ENCODE results near the gene MIA. TPM values are rescaled to one million over a fixed set of nuclear protein-coding genes. Genes with fewer than 3 reads are reported as not detected.

MIA gene
- total and polyA plus RNA-seq, 9 of the 15 experiments (the other 6 are each of a cell fraction or from before 2014, with no cell fraction given): 0.21 TPM; not detected in 8

GRCh38 chr19:40752257-40752781, 23.0 kb upstream of the MIA start (continued):
- TF ChIP-seq MYC (IDR thresholded peaks at IDR 0.05; ENCODE audit: low read depth, low read length) (no peak), MYC (CRISPR knock-in tag; IDR thresholded peaks at IDR 0.05; ENCODE audit: borderline replicate concordance, low read depth) (no peak), ZKSCAN8 (CRISPR knock-in tag; IDR thresholded peaks at IDR 0.05) (no peak), XRCC5 (IDR thresholded peaks at IDR 0.05; ENCODE audit: low read depth, low read length) (0 out of 2 replicates have a peak, but pooled peaks have one; percentile 8), ZNF398 (CRISPR knock-in tag; IDR thresholded peaks at IDR 0.05) (no peak), MCM3 (IDR thresholded peaks at IDR 0.05) (no peak), ZNF384 (IDR thresholded peaks at IDR 0.05; ENCODE audit: low read depth, low read length) (peak; percentile 69), SMAD1 (IDR thresholded peaks at IDR 0.05; ENCODE audit: low read depth, low read length, partially characterized antibody) (no peak), NKRF (IDR thresholded peaks at IDR 0.05; ENCODE audit: borderline replicate concordance) (no peak), ZNF778 (CRISPR knock-in tag; IDR thresholded peaks at IDR 0.05) (no peak), KHSRP (IDR thresholded peaks at IDR 0.05) (no peak), HMG20B (CRISPR knock-in tag; IDR thresholded peaks at IDR 0.05) (no peak), RBM14 (IDR thresholded peaks at IDR 0.05; ENCODE audit: borderline replicate concordance, insufficient read depth, low read depth, low read length) (no peak), CEBPB (tag; IDR thresholded peaks at IDR 0.05) (peak; percentile 35; the same call in 1 of the 2 replicates), RFX1 (IDR thresholded peaks at IDR 0.05) (no peak), ZKSCAN3 (CRISPR knock-in tag; IDR thresholded peaks at IDR 0.05) (no peak), GTF2E2 (tag; IDR thresholded peaks at IDR 0.05) (0 out of 2 replicates have a peak, but pooled peaks have one; percentile 11), ZNF3 (CRISPR knock-in tag; IDR thresholded peaks at IDR 0.05) (0 out of 2 replicates have a peak, but pooled peaks have one; percentile 13), ZNF764 (CRISPR knock-in tag; IDR thresholded peaks at IDR 0.05; ENCODE audit: low read depth) (no peak)
- TF ChIP-seq, protein P1, sequence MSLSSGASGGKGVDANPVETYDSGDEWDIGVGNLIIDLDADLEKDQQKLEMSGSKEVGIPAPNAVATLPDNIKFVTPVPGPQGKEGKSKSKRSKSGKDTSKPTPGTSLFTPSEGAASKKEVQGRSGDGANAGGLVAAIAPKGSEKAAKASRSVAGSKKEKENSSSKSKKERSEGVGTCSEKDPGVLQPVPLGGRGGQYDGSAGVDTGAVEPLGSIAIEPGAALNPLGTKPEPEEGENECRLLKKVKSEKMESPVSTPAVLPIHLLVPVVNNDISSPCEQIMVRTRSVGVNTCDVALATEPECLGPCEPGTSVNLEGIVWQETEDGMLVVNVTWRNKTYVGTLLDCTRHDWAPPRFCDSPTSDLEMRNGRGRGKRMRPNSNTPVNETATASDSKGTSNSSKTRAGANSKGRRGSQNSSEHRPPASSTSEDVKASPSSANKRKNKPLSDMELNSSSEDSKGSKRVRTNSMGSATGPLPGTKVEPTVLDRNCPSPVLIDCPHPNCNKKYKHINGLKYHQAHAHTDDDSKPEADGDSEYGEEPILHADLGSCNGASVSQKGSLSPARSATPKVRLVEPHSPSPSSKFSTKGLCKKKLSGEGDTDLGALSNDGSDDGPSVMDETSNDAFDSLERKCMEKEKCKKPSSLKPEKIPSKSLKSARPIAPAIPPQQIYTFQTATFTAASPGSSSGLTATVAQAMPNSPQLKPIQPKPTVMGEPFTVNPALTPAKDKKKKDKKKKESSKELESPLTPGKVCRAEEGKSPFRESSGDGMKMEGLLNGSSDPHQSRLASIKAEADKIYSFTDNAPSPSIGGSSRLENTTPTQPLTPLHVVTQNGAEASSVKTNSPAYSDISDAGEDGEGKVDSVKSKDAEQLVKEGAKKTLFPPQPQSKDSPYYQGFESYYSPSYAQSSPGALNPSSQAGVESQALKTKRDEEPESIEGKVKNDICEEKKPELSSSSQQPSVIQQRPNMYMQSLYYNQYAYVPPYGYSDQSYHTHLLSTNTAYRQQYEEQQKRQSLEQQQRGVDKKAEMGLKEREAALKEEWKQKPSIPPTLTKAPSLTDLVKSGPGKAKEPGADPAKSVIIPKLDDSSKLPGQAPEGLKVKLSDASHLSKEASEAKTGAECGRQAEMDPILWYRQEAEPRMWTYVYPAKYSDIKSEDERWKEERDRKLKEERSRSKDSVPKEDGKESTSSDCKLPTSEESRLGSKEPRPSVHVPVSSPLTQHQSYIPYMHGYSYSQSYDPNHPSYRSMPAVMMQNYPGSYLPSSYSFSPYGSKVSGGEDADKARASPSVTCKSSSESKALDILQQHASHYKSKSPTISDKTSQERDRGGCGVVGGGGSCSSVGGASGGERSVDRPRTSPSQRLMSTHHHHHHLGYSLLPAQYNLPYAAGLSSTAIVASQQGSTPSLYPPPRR (CRISPR knock-in tag; IDR thresholded peaks at IDR 0.05; ENCODE audit: borderline replicate concordance): no peak

All from K562 (cell line).